LNCaP clone FGC (cell line): Measurements from ENCODE around the gene CHD6.

Source experiments
- DNase-seq: peaks from one replicate; pipeline ENCODE4 v3.0.0-alpha.2; 2011; ENCODE audit warnings: low read depth
- H3K4me3 ChIP-seq: 2 replicates; pipeline ENCODE4 v1.5.1; 2011; ENCODE audit warnings: mild to moderate bottlenecking, low read depth, low read length, control low read depth
- CTCF ChIP-seq: IDR thresholded peaks from 2 replicates; pipeline ENCODE4 v1.5.1; 2012; ENCODE audit warnings: mild to moderate bottlenecking; ENCODE audit not compliant: control insufficient read depth, insufficient read depth; ENCODE audit errors: extremely low read depth

Gene CHD6

GRCh38 chr20:41592516-41593216, 25.5 kb downstream of the CHD6 start:
- DNase-seq = no peak
- no peak overlapping the region for H3K4me3 ChIP-seq
- no peak for TF ChIP-seq CTCF

- H3K4me3 ChIP-seq = no peak overlapping the region
- DNase-seq = no peak
- TF ChIP-seq CTCF = no peak
Measured at GRCh38 chr20:41587956-41588355, 30.2 kb downstream of the CHD6 start.

GRCh38 chr20:41587523-41587922, 30.7 kb downstream of the CHD6 start:
- no peak for TF ChIP-seq CTCF
- no peak for DNase-seq
- H3K4me3 ChIP-seq = no peak overlapping the region

- DNase-seq = no peak
- no peak for TF ChIP-seq CTCF
- H3K4me3 ChIP-seq = no peak overlapping the region
Measured at GRCh38 chr20:41586772-41587171, 31.4 kb downstream of the CHD6 start.

GRCh38 chr20:41580350-41580749, 37.8 kb downstream of the CHD6 start:
- TF ChIP-seq CTCF = no peak
- no peak overlapping the region for H3K4me3 ChIP-seq
- DNase-seq = no peak

- TF ChIP-seq CTCF = no peak
- no peak for DNase-seq
- no peak overlapping the region for H3K4me3 ChIP-seq
Measured at GRCh38 chr20:41577129-41578009, 40.8 kb downstream of the CHD6 start.

GRCh38 chr20:41575412-41575811, 42.8 kb downstream of the CHD6 start:
- no peak for TF ChIP-seq CTCF
- H3K4me3 ChIP-seq = no peak overlapping the region
- DNase-seq = no peak
